ENCODE measurements around the gene VSTM5.

- TF ChIP-seq CTCF (IDR thresholded peaks at IDR 0.05; ENCODE audit: insufficient read depth, low read length) (no peak), POLR2AphosphoS5 (IDR thresholded peaks at IDR 0.05; ENCODE audit: low read depth) (no peak), SPI1 (IDR thresholded peaks at IDR 0.05; ENCODE audit: borderline replicate concordance, low read depth) (no peak)
- TF ChIP-seq, protein P1, sequence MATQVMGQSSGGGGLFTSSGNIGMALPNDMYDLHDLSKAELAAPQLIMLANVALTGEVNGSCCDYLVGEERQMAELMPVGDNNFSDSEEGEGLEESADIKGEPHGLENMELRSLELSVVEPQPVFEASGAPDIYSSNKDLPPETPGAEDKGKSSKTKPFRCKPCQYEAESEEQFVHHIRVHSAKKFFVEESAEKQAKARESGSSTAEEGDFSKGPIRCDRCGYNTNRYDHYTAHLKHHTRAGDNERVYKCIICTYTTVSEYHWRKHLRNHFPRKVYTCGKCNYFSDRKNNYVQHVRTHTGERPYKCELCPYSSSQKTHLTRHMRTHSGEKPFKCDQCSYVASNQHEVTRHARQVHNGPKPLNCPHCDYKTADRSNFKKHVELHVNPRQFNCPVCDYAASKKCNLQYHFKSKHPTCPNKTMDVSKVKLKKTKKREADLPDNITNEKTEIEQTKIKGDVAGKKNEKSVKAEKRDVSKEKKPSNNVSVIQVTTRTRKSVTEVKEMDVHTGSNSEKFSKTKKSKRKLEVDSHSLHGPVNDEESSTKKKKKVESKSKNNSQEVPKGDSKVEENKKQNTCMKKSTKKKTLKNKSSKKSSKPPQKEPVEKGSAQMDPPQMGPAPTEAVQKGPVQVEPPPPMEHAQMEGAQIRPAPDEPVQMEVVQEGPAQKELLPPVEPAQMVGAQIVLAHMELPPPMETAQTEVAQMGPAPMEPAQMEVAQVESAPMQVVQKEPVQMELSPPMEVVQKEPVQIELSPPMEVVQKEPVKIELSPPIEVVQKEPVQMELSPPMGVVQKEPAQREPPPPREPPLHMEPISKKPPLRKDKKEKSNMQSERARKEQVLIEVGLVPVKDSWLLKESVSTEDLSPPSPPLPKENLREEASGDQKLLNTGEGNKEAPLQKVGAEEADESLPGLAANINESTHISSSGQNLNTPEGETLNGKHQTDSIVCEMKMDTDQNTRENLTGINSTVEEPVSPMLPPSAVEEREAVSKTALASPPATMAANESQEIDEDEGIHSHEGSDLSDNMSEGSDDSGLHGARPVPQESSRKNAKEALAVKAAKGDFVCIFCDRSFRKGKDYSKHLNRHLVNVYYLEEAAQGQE (IDR thresholded peaks at IDR 0.05; ENCODE audit: insufficient replicate concordance, low read depth), result no peak
These were observed 20.8 kb downstream of the VSTM5 start for GRCh38 chr11:93829598-93829997.

Measured in HL-60 (cell line).